Measurements from ENCODE around the gene TALDO1. TPM values are rescaled to one million over a fixed set of nuclear protein-coding genes. Genes with fewer than 3 reads are reported as not detected.

Gene TALDO1
- total RNA-seq, 1 experiment from 2014 or later = 319 TPM

DNA sequence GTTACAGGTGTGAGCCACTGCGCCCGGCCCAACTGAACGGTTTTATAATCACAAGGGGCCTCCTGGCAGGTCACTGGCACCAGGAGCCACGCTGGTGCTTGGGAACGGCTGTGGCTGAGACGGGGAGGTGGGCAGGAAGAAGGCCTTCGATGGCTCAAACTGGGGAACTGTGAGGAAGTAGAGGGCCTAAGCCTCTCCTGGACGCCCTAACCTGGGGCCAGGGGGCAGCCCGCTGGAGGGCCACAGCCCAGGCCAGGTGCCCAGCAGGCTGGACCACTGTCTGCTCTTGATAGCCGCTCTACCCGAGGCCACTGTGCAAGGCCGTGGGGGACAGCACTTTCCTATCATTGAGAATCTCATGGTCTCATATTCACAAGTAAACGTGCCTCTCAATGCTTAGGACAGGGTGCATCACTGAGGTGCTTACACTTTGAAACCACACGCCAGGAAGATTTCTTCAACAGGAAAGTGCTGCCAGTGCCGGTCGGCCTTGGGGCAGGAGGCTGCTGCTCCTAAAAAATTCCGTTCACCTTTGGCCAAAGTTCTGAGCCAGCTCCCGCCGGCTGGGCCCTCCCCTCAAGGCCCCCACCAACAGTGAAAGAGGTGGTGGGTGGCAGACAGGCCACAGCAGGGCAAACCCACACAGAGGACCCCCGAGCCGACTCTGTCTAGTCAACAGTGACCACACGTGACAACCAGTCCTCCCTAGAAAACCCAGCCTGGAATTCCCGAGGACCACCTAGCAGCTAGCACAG lies 22.8 kb downstream of the TALDO1 start:
- no peak for DNase-seq (ENCODE audit: low read depth)

DNA sequence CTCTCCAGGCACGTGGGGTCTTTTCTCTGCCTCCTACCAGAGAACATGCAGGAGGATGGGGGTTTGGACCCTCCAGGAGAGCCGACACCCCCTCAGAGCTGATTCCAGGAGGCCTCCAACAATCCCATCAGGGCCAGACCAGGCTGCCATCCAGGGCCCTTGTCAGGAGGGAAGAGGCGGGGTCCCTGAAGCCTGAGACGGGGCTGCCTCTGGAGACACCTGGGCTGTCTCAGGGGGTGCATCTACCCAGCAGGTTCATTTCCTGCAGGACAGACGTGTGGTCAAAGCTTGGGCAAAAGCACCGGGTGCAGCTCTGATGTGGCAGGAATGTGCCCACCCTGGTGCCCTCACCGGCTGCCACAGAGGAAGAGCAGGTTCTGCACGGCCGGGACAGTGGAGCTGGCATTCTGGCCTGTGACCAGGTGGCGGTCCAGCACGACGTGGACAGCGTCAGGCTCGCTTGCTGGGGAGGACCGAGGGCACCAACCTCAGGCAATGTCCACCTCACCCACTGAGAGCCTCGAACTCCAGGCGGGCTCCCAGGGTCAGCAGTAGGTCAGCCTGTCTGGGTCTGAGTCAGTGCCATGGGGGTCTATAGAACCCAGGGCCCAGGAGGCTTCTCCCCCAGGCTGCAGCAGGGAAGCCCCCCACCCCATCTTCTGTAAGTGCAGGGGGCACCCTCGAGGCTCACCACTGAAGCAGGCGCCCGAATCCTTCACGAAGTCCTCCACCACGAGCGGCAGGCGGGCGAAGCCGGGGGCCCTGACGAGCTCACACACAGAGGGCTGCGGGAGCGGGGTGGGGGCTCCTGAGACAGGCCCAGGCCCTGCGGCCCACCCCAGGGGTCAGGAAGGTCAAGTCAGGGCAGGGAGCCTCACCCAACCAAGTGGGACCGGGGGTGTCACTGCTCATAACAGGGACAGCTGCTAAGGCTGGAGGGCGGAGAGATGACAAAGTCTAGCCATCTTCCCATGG lies 23.7 kb downstream of the TALDO1 start:
- DNase-seq (ENCODE audit: low read depth) = no peak

DNA sequence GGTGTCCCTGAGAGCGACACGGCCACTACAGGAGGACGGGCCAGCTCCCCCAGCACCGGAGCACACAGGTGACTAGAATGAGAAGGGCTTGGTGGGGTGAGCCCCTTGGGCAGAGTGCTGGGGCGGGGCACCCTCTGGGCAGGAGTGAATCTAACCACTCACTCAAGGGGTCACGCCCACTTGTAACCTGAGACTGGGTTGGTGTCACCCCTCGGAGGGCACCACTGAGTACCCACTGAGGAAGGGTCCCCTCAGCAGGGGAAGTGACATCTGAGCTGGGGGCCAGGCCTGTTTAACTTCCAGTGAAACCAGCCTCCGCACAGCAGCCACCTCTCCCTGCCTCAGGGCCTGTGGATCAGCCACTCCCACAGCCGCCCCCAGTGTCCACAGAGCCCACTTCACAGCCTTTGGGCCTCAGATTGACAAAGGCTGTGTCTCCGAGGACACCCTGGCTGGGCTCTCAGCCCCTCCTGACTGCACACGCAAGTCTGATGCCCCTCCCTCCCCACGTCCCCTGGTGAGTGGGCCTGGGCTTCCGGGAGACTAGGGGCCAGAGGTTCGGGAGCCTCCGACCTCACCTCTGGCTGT lies 24.4 kb downstream of the TALDO1 start:
- no peak for DNase-seq (ENCODE audit: low read depth)

DNA sequence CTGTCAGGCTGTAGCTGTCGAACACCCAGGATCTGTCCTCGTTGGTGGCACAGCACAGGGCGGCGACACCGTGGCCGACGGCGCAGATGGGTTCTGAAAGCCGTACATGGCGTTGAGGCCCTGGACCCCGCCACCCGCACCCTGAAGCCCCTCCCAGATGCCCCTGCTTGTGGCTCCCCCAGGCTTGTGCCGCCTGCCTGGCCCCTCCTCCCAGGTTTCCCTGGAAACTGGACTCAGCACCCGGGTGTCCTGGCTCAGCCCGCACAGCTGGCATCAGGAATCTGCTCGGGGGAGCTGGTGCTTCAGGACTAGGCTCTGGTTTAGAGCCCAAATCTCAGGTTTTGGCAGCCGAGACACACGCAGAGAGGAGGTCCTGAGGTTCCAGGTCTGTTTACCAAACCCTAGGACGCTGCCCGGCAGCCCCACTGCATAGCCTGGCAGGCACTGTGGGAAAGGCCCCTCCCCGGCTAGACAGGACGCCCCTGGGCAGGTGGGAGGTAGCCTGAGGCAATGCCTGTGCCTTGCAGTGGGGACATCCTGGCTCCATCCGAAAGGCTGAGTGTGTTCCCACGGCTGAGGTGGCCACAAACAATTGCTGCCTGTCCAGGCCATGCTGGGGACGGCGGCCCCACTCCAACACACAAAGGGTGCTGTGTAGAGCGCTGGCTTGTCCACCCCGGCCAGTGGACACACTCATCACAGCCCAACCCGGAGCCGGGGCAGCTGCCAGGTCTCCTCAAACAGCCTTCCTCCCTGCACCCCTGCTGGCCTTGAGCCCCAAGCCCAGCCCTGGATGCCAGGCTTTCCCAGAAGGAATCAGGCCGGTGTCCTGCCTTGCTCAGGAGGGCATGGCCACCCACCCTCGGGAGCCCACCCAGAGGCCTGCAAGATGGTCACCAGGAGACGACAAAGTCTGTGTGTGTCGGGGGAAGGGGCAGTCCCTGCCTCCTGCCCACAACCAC lies 25.4 kb downstream of the TALDO1 start:
- DNase-seq (ENCODE audit: low read depth) = no peak

DNA sequence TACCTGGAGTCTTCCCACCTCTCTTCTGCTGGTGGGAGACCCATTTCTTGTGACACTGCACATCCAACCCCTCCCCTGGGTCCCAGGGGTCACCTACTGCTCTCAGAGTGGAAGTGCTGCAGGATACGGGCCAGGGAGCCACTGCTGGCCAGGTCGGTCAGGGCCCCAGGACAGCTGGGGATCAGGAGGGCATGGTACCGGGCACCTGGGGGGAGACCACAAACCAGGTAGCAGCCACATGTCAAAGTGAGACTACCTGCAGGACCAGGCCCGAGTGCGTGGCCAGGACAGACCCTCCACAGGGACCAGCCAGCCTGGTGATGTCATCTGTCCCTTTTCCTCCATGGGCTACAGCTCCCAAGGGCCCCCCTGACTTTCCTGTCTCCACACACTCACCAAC lies 26.2 kb downstream of the TALDO1 start:
- DNase-seq (ENCODE audit: low read depth) = no peak

DNA sequence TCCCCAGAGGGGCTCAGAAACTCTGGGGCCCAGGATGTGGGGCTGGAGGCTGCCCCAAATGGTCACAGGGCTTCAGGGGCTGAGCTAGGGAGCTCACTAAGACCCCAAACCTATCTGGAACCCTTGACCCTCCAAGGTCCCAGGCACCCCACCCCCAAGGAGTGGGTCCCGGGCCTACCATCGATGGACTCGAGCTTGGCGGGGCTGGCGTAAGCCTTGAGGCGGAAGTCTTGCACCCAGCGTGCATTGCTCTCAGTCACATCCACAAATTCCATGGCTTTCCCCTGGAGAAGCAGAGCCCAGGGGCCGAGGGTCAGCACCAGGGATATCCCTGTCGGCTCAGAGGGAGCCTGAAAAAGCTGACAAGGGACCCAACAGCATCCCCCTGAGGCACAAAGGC lies 26.6 kb downstream of the TALDO1 start:
- DNase-seq (ENCODE audit: low read depth) = no peak

DNA sequence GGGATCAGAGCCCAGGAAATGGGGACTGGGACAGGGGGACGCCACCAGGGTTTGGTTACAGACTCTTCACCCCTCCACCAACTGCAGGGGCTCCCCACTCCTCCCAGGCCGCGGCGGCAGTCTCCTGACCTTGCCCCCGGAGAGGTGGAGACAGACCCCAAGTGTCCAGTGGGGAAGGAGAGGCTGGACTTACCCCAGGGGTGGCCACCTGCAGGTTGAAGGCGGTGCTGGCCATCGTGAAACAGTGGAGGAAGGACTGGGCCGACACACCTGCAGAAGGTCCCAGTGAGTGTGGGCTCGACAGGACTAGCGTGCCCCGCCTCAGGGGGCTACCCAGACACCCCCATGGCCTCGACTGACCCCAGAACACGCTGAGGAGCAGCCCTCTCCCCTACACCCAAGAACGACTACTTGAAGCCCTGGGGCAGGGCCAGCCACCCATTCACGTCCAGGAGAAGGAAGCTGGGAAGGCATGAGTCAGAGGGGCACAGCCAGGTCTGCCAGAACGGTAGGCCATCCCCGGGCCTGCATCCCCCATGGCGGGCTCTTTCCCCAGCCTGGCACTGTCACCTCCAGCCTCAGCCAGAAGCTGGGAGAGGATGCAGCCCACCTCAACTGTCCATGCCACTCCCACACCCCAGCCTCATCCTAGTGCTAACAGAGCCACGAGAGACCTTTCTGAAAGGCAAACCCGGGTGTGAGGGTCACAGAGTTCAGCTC lies 27.8 kb downstream of the TALDO1 start:
- DNase-seq (ENCODE audit: low read depth) = peak; percentile 33

DNA sequence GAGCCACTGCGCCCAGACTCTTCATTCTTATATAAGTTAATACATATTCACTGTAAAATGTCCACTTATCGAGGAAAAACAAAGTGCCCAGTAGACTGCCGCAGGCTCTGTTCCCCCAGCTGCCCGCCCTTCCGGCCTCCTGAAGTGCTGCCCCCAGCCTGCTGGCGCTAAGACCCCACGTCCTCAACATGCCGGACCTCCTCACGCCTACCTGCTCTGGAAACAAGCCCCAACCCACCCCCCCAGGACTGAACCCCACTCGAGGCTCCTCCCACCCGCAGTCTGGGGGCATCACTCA lies 28.9 kb downstream of the TALDO1 start:
- DNase-seq (ENCODE audit: low read depth) = no peak

DNA sequence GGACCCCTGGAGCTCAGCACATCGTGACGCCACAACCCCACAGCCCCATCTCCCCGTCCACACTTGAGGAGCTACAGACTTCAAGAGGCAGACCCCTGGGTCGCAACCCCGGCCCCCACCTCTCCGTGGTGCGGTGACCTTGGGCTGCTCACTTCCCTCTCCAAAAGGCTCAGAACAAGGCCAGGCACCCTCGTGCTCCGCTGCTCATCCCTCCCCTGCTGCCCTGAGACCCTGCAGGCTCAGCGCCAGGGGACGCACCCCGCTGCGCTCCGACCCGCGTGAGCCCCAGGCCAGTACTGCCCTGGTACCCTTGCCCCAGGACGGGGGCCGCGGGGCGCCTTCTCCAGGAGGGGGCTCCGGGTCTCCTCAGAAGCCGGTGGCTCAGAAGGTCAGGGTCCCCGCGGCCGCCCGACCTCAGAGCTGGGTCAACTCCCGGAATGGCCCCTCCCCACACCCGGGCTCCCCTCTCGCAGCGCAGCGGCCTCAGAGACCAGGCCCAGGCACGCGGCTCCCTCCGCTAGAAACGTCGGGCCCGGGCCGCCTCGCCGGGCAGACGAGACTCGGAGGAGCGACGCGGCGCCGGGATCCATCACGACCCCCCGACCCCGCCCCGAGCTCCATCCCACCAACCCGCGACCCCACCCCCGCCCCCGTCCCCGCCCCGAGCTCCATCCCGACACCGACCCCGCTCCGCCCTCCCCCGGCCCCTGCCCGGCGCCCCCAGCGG lies 29.5 kb downstream of the TALDO1 start:
- DNase-seq (ENCODE audit: low read depth) = peak; percentile 45

DNA sequence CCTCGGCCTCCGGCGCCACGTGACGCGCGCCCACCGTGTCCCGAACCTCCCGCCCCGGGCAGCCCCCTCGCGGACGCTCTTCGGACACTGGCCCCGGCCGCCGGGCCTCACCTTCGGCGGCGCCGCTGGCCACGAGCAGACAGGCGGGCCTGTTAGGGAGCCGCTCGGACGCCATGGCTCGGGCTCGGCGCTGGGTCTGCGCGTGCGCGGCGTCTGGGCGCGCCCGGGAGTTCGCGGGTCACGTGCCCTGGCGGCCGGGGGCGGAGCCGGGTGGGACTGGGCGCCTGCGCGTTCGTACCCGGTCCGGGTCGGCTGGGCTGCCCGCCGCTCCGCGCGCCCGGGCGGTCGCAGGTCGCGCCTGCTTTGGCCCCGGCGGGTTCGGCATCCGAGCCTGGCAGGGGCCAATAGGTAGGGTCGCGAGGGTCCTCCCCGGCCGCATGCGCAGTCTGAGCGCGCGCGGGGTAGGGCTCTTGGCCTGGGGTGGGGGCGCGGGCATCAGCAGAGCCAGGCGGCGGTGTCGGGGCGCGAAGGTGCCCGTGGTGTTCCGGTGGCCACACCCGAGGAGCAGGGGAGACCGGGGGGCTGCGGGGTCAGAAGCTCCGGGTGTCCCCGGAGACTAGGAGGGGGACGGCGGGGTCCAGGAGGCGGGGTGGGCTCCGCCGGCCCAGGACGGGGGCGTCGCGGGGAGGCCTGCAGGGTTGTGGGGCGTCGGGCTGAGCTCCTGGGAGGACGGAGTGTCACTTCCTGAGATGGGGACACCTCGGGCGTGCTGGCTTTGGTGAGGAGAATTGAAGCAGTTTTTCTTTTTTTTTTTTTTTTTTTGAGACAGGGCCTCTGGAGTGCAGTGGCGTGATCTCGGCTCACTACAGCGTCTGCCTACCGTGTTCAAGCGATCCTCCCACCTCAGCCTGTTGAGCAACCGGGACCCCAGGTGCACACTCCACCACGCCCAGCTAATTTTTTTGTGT lies 30.3 kb downstream of the TALDO1 start, which contains the start of gene GATD1:
Gene GATD1, minus strand, starts transcription at position 200 of the 968 bp plus-strand sequence. Its CDS starts 25 bp downstream, at position 175.
- DNase-seq (ENCODE audit: low read depth) = peak; percentile 94

DNA sequence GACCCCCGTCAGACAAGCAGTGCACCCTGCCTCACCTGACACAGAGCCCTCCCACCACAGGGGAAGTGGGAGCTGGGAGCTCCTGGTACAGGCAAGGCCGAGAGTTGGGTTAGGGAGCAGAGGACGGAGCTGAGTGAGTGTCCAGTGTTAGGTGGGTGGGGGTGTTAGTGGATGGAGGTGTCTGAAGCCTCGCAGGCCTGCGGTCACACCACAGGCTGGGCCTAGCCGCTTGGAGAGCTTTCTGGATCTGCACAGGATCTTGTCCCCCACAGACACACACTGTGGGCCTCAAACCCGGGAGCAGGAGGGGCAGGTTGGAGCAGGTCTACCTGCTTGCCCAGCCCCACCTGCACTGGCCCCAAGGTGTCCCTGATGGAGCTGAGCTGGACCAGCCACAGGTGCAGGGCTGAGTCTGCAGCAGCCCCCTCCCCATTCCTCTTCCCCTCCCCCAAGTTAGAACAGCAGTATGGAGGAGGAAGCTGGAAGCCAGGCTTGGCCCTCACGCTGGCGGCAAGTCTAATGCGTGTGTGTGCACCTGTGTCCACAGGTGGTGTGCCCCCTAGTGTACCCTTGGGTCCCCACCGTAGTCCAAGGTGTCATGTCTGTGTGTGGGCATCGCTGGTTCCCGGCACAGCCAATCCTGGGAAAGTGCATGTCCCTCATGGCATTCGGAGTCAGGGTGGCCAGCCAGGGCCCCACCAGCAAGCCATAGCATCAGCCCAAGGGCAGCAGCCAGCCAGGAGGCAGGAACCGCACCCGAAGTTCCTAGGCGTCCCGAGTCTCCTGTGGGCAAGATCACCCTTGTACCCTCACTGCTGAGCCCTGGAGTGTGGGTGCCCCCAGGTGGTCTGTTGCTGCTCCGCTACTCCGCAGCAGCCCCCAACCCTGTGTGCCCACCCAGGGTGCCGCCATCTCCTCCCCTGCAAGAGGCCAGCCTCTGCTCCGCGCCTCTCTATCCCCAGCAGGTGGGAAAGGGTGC lies 32.0 kb downstream of the TALDO1 start:
- DNase-seq (ENCODE audit: low read depth) = no peak

DNA sequence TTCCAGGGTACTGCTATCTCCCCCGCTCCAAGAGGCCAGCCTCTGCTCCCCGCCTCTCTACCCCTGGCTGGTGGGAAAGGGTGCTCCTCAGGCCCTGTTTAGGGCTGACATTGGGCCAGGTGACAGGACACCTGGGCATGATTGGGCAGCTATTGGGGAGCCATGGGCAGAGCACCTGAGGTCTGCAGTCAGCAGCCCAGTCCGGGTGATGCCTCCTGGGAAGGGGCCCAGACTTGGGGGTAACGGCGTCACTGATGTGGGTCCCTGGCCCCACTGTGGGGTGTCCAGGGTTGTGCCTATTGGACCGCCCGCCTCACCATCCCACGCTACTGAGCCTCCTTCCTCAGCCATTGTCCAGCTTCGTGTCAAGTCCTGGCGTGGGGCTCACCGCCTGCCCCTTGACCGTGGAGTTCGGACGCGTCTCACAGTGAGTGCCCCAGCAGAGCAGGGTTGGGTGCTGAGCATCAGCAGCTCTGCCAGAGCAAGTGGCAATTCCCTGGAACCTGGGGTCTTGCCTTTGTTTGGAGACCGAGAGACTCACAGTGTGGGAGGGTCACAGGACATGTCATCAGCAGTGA lies 32.8 kb downstream of the TALDO1 start:
- no peak for DNase-seq (ENCODE audit: low read depth)

DNA sequence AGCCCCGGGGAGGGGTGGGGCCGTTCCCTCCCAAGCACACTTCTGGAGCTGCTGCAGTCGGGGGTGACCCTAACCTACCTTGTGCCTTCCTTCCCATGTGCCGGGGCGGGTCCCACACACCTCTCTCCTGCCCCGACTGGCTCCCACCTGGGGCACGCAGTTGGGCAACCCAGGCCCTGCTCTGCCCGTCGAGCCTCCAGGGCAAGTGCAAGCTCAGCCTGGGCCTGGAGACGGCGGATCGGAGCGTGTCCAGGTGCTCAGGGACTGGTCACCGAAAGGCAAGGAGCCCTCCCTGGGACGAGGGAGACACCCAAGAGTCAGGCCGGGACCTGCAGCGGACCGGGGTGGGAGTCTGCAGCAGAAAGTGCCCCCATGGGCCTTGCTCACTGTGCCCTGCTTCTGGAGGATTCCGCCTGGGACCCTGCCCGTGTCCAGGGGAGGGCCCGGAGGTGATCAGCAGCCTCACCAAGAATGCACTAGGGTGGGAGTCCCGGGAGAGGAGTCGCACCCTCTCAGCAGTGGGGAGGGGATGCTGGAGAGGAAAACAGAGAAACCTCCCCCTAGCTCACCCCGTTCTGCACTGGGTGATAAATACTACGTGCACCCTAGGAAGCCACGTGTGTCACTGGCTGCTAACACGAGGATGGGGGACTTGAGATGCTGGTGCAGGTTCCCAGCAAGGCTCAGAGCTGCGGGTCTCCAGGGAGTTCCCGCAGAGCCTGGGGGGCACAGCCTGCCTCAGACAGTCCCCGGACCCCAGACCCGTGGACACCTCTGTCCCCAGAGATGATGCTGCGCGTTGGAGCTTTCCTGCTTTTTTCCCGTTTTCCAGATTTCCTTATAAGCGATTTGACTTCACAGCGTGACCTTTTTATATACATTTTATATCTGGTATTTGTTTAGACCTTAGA lies 35.3 kb downstream of the TALDO1 start:
- no peak for DNase-seq (ENCODE audit: low read depth)

DNA sequence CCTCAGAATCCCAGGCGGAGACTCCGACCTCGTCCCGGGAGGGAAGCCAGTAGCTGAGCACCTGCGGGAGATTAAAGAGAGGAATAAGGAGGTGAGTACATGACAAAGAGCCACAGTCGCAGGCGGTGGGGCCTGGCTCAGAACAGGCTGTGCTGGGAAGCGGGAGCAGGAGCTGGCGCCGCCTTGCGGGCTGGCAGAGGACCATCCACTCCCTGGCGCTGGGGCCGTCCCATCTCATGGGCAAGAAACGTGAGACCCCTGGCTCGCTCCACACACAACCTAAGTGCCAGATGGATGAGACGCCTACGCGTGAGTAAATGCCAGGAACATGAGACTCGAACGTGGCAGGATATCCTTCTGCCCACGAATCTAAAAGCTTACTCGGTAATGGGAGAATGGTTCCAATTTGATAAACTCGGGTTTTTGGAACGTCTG lies 36.3 kb downstream of the TALDO1 start:
- peak; percentile 77 for DNase-seq (ENCODE audit: low read depth)

DNA sequence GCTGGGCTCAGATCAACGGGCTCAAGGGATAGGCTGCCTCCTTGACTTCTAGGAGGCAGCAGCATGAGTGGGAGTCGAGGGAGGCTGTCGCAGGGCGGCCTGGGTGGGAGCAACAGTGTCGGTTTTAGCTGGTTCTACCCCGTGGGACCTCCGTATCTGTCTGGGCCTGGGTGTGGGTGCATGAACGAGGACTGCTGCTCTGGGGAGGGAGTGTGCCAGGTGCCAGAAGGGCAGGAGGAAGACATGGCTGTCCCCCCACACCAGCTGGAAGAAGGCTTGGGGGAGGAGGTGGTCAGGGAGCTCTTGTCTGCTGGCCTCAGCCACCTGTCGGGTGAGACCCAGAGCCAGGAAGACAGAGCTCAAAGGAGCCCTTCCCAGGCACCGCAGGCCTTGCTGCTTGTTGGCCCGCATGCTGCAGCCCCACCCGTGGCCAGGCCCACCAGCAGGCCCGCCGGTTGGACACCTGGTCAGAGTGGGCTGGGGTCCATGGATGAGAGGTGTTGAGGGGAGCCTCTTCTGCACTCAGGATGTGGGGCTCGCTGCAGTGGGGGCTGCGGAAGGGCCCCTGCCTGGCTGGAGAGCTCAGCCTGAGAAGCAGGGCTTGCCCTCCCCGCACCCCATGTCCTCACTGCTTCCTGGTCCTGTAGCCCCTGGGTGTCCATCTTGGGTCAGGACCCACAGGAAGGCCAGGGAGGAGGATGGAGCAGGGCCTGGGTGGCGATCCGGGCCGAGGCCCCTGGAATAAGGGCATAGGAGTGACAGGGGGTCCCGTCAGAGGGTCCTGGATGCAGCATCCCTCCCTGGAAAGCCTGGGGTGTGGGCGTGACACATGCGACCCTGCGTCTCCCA lies 39.2 kb downstream of the TALDO1 start:
- no peak for DNase-seq (ENCODE audit: low read depth)

Data from Daoy (cell line).